ENCODE results near the gene SLC9A9. TPM values are rescaled to one million over a fixed set of nuclear protein-coding genes. Genes with fewer than 3 reads are reported as not detected.

The SLC9A9 gene
- total and polyA plus RNA-seq, 9 of the 15 experiments (the other 6 are each of a cell fraction or from before 2014, with no cell fraction given) = 0.03 to 0.13 TPM; not detected in 7

- TF ChIP-seq PREB (CRISPR knock-in tag; IDR thresholded peaks at IDR 0.05) (no peak), MED1 (CRISPR knock-in tag; IDR thresholded peaks at IDR 0.05; ENCODE audit: borderline replicate concordance) (no peak), ZBTB1 (CRISPR knock-in tag; IDR thresholded peaks at IDR 0.05; ENCODE audit: borderline replicate concordance, low read depth) (no peak), HNRNPH1 (optimal IDR thresholded peaks at IDR 0.05; ENCODE audit: low read depth, low read length) (no peak), PPARD (CRISPR knock-in tag; IDR thresholded peaks at IDR 0.05) (no peak), DIDO1 (tag; IDR thresholded peaks at IDR 0.05; ENCODE audit: low read depth) (no peak), ZNF780A (CRISPR knock-in tag; IDR thresholded peaks at IDR 0.05) (no peak), NBN (IDR thresholded peaks at IDR 0.05; ENCODE audit: low read depth) (no peak)
These were observed 296.5 kb downstream of the SLC9A9 start (continued) for GRCh38 chr3:143551761-143552160.

- H3K27me3 ChIP-seq (ENCODE audit: control insufficient read depth in 2 of 2, insufficient read depth in 2 of 2, low read length in 2 of 2) = no peaks in the 10 kb centered on the region
- CTCF ChIA-PET (ENCODE audit: low intra/inter-chr PET ratio) = no interaction called here
- H3K4me3 ChIP-seq = no peak overlapping the region
- H3K36me3 ChIP-seq (ENCODE audit: control insufficient read depth, insufficient read depth, low read length) = no peaks in the 10 kb centered on the region
- no peaks in the 10 kb centered on the region for H4K20me1 ChIP-seq (replicated peaks; ENCODE audit: control insufficient read depth, insufficient read depth, low read length)
- intact Hi-C loops (cut with micrococcal nuclease) (no loop called here), in situ Hi-C loops (cut with MboI) (no loop called here)
- no TSS peak for BruUV-seq (replicated peaks)
- H3K9me3 ChIP-seq (replicated peaks; ENCODE audit: control insufficient read depth, insufficient read depth, low read depth, low read length) = no peaks in the 10 kb centered on the region
- FAIRE-seq (no peak), ATAC-seq (no peak), DNase-seq (ENCODE audit: extremely low read depth in 1 of 4, low spot score in 3 of 4) (no peak)
- no peaks in the 10 kb centered on the region for H3K79me2 ChIP-seq (ENCODE audit: control insufficient read depth, insufficient read depth, low read length)
- 4% methylated on average over 2 of the region's 2 CpGs for WGBS (ENCODE audit: insufficient coverage, low coverage, missing lambda C conversion rate)
- H2AFZ ChIP-seq (ENCODE audit: low read depth, low read length) = no peak overlapping the region
- H3K9ac ChIP-seq (ENCODE audit: insufficient read depth in 1 of 2, low read depth in 2 of 2, low read length in 2 of 2) = no peak overlapping the region
- H3K27ac ChIP-seq (ENCODE audit: extremely low read depth, low read depth, low read length) = no peak overlapping the region
- no peaks in the 10 kb centered on the region for H3K9me1 ChIP-seq (ENCODE audit: control insufficient read depth, insufficient read depth, low read length)
- no peak overlapping the region for H3K4me2 ChIP-seq (ENCODE audit: insufficient read depth, low read length)
- no peaks in the 10 kb centered on the region for H3K4me1 ChIP-seq (replicated peaks in 1 of 2; ENCODE audit: control insufficient read depth in 2 of 2, insufficient read depth in 2 of 2, low read length in 2 of 2)
- POLR2A ChIA-PET = no interaction called here
- TF ChIP-seq XRCC3 (IDR thresholded peaks at IDR 0.05) (no peak), TGIF2 (CRISPR knock-in tag; IDR thresholded peaks at IDR 0.05) (no peak), HOXB6 (CRISPR knock-in tag; IDR thresholded peaks at IDR 0.05; ENCODE audit: borderline replicate concordance) (no peak)
These were observed 299.3 kb downstream of the SLC9A9 start for GRCh38 chr3:143548861-143549497.
